HEK293 (cell line): Measurements from ENCODE around the gene GCSAM.
A peak's percentile ranks its signal among the peaks of the same experiment; 100 is the strongest.

Source experiments
- ATF2 ChIP-seq: fragments of 450-650 bp; formaldehyde crosslinking; IDR thresholded peaks from 2 replicates; pipeline ENCODE4 v1.5.1; 2016; ENCODE audit warnings: missing biosample characterization, missing genetic modification characterization, low read depth
- KLF1 ChIP-seq: fragments of 450-650 bp; formaldehyde crosslinking; IDR thresholded peaks from 2 replicates; pipeline ENCODE4 v1.5.1; 2016; ENCODE audit warnings: missing biosample characterization, missing genetic modification characterization
- KLF16 ChIP-seq: fragments of 450-650 bp; formaldehyde crosslinking; IDR thresholded peaks from 2 replicates; pipeline ENCODE4 v1.5.1; 2017; ENCODE audit warnings: missing biosample characterization, missing genetic modification characterization
- TCF7L2 ChIP-seq: IDR thresholded peaks from 2 replicates; pipeline ENCODE4 v1.6.1; 2011; ENCODE audit warnings: low read depth, mild to moderate bottlenecking, inconsistent platforms, low read length, moderate library complexity, borderline replicate concordance
- ZBTB26 ChIP-seq: fragments of 450-650 bp; formaldehyde crosslinking; optimal IDR thresholded peaks from 2 replicates; pipeline ENCODE3; 2016; ENCODE audit warnings: missing biosample characterization, mild to moderate bottlenecking, missing genetic modification characterization
- ZBTB8A ChIP-seq: fragments of 450-650 bp; formaldehyde crosslinking; IDR thresholded peaks from 2 replicates; pipeline ENCODE4 v1.5.1; 2016; ENCODE audit warnings: missing biosample characterization, missing genetic modification characterization
- ZFP41 ChIP-seq: fragments of 450-650 bp; formaldehyde crosslinking; IDR thresholded peaks from 2 replicates; pipeline ENCODE4 v1.5.1; 2016; ENCODE audit warnings: missing biosample characterization, missing genetic modification characterization, borderline replicate concordance
- ZNF114 ChIP-seq: fragments of 450-650 bp; formaldehyde crosslinking; IDR thresholded peaks from 2 replicates; pipeline ENCODE4 v1.5.0; 2017; ENCODE audit warnings: missing biosample characterization, missing genetic modification characterization
- ZNF121 ChIP-seq: fragments of 450-650 bp; formaldehyde crosslinking; IDR thresholded peaks from 2 replicates; pipeline ENCODE4 v1.5.1; 2016; ENCODE audit warnings: missing biosample characterization, missing genetic modification characterization
- ZNF132 ChIP-seq: fragments of 450-650 bp; formaldehyde crosslinking; IDR thresholded peaks from 2 replicates; pipeline ENCODE4 v1.5.1; 2017; ENCODE audit warnings: missing biosample characterization, missing genetic modification characterization, borderline replicate concordance
- ZNF133 ChIP-seq: fragments of 450-650 bp; formaldehyde crosslinking; IDR thresholded peaks from 2 replicates; pipeline ENCODE4 v1.5.1; 2016; ENCODE audit warnings: missing biosample characterization, missing genetic modification characterization
- ZNF148 ChIP-seq: fragments of 450-650 bp; formaldehyde crosslinking; IDR thresholded peaks from 2 replicates; pipeline ENCODE4 v1.5.0; 2017; ENCODE audit warnings: missing biosample characterization, missing genetic modification characterization, borderline replicate concordance
- ZNF174 ChIP-seq: fragments of 450-650 bp; formaldehyde crosslinking; IDR thresholded peaks from 2 replicates; pipeline ENCODE4 v1.5.0; 2017; ENCODE audit warnings: missing biosample characterization, mild to moderate bottlenecking, missing genetic modification characterization
- ZNF2 ChIP-seq: fragments of 450-650 bp; formaldehyde crosslinking; IDR thresholded peaks from 2 replicates; pipeline ENCODE4 v1.5.1; 2016; ENCODE audit warnings: missing biosample characterization, missing genetic modification characterization
- ZNF214 ChIP-seq: fragments of 450-650 bp; formaldehyde crosslinking; IDR thresholded peaks from 2 replicates; pipeline ENCODE4 v1.5.1; 2017; ENCODE audit warnings: missing biosample characterization, mild to moderate bottlenecking, missing genetic modification characterization, borderline replicate concordance
- ZNF302 ChIP-seq: fragments of 450-650 bp; formaldehyde crosslinking; IDR thresholded peaks from 2 replicates; pipeline ENCODE4 v1.5.1; 2016; ENCODE audit warnings: missing biosample characterization, missing genetic modification characterization, low read depth
- ZNF350 ChIP-seq: fragments of 450-650 bp; formaldehyde crosslinking; IDR thresholded peaks from 2 replicates; pipeline ENCODE4 v1.5.0; 2017; ENCODE audit warnings: missing biosample characterization, mild to moderate bottlenecking, missing genetic modification characterization
- ZNF416 ChIP-seq: fragments of 450-650 bp; formaldehyde crosslinking; IDR thresholded peaks from 2 replicates; pipeline ENCODE4 v1.5.1; 2016; ENCODE audit warnings: missing biosample characterization, missing genetic modification characterization
- ZNF791 ChIP-seq: fragments of 450-650 bp; formaldehyde crosslinking; IDR thresholded peaks from 2 replicates; pipeline ENCODE4 v1.5.1; 2016; ENCODE audit warnings: missing biosample characterization, missing genetic modification characterization
- TF ChIP-seq, protein P1 (sequence below): fragments of 450-650 bp; formaldehyde crosslinking; IDR thresholded peaks from 2 replicates; pipeline ENCODE4 v1.5.1; 2016; ENCODE audit warnings: missing biosample characterization, missing genetic modification characterization
- TF ChIP-seq, protein P2 (sequence below): fragments of 450-650 bp; formaldehyde crosslinking; IDR thresholded peaks from 2 replicates; pipeline ENCODE4 v1.5.1; 2016; ENCODE audit warnings: missing biosample characterization, missing genetic modification characterization
- TF ChIP-seq, protein P3 (sequence below): fragments of 450-650 bp; formaldehyde crosslinking; IDR thresholded peaks from 2 replicates; pipeline ENCODE4 v1.5.1; 2016; ENCODE audit warnings: missing biosample characterization, missing genetic modification characterization
- TF ChIP-seq, protein P4 (sequence below): fragments of 450-650 bp; formaldehyde crosslinking; IDR thresholded peaks from 2 replicates; pipeline ENCODE4 v1.5.1; 2016; ENCODE audit warnings: missing biosample characterization, missing genetic modification characterization
- TF ChIP-seq, protein P5 (sequence below): fragments of 450-650 bp; formaldehyde crosslinking; IDR thresholded peaks from 2 replicates; pipeline ENCODE4 v1.5.1; 2016; ENCODE audit warnings: missing biosample characterization, missing genetic modification characterization

The GCSAM gene

DNA sequence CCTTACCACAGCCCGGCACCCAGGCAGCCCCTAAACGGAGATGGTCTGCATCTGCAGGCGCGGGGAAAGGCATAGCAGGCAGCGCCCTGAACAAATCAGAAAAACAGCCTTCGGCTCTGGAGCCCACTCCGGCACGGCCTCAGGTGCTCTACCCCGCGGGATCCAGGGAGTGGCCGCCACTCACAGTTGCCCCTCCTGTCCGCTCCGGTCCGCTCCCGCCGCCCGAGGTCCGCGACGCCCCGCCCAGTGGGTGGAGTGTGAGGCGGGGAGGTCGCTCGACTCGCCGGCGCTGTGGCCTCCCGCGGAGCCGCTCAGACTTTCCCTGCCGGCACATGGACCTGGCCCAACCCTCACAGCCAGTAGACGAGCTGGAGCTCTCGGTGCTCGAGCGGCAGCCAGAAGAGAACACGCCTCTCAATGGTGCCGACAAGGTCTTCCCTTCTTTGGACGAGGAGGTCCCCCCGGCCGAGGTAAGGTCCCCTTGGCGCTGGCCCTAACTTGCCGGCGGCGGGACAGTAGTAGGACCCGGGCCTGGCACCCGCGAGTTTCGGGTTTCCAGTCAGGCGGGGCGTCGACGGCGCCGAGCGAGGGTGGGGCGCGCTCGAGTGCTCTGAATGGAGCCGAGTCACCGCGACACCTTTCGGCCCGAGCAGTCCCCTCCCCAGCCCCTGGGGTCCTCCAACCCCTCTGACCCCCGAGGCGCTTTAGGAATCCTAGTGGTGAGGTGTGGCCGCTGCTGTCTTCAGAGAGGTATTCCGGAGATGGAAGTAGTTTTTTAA lies 46.8 kb downstream of the GCSAM start, which contains the start of gene C3orf52 (continued):
- TF ChIP-seq, protein P1, sequence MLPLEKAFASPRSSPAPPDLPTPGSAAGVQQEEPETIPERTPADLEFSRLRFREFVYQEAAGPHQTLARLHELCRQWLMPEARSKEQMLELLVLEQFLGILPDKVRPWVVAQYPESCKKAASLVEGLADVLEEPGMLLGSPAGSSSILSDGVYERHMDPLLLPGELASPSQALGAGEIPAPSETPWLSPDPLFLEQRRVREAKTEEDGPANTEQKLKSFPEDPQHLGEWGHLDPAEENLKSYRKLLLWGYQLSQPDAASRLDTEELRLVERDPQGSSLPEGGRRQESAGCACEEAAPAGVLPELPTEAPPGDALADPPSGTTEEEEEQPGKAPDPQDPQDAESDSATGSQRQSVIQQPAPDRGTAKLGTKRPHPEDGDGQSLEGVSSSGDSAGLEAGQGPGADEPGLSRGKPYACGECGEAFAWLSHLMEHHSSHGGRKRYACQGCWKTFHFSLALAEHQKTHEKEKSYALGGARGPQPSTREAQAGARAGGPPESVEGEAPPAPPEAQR (tag by site-specific recombination) = no peak
- TF ChIP-seq ZNF214 (tag by site-specific recombination) (no peak), ZNF2 (tag by site-specific recombination) (peak; percentile 43; the same call in 1 of the 2 replicates), TCF7L2 (no peak), ZNF174 (tag by site-specific recombination) (no peak), ZNF416 (no peak), ZBTB8A (no peak), KLF1 (tag by site-specific recombination) (peak; percentile 82), ZNF148 (tag by site-specific recombination) (no peak), ZBTB26 (tag by site-specific recombination) (peak; percentile 80), ZNF350 (tag by site-specific recombination) (no peak), ZNF791 (tag by site-specific recombination) (no peak), ZNF114 (no peak), ZNF133 (tag by site-specific recombination) (no peak), KLF16 (tag by site-specific recombination) (peak; percentile 67; the same call in 1 of the 2 replicates), ZFP41 (no peak), ATF2 (tag by site-specific recombination) (no peak), ZNF121 (no peak; the same call in 1 of the 2 replicates), ZNF302 (tag by site-specific recombination) (no peak), ZNF132 (tag by site-specific recombination) (no peak)
- TF ChIP-seq, protein P2, sequence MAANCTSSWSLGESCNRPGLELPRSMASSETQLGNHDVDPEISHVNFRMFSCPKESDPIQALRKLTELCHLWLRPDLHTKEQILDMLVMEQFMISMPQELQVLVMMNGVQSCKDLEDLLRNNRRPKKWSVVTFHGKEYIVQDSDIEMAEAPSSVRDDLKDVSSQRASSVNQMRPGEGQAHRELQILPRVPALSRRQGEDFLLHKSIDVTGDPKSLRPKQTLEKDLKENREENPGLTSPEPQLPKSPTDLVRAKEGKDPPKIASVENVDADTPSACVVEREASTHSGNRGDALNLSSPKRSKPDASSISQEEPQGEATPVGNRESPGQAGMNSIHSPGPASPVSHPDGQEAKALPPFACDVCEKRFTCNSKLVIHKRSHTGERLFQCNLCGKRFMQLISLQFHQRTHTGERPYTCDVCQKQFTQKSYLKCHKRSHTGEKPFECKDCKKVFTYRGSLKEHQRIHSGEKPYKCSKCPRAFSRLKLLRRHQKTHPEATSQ = no peak
- TF ChIP-seq, protein P3, sequence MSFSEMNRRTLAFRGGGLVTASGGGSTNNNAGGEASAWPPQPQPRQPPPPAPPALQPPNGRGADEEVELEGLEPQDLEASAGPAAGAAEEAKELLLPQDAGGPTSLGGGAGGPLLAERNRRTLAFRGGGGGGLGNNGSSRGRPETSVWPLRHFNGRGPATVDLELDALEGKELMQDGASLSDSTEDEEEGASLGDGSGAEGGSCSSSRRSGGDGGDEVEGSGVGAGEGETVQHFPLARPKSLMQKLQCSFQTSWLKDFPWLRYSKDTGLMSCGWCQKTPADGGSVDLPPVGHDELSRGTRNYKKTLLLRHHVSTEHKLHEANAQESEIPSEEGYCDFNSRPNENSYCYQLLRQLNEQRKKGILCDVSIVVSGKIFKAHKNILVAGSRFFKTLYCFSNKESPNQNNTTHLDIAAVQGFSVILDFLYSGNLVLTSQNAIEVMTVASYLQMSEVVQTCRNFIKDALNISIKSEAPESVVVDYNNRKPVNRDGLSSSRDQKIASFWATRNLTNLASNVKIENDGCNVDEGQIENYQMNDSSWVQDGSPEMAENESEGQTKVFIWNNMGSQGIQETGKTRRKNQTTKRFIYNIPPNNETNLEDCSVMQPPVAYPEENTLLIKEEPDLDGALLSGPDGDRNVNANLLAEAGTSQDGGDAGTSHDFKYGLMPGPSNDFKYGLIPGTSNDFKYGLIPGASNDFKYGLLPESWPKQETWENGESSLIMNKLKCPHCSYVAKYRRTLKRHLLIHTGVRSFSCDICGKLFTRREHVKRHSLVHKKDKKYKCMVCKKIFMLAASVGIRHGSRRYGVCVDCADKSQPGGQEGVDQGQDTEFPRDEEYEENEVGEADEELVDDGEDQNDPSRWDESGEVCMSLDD (tag by site-specific recombination) = no peak
- TF ChIP-seq, protein P4, sequence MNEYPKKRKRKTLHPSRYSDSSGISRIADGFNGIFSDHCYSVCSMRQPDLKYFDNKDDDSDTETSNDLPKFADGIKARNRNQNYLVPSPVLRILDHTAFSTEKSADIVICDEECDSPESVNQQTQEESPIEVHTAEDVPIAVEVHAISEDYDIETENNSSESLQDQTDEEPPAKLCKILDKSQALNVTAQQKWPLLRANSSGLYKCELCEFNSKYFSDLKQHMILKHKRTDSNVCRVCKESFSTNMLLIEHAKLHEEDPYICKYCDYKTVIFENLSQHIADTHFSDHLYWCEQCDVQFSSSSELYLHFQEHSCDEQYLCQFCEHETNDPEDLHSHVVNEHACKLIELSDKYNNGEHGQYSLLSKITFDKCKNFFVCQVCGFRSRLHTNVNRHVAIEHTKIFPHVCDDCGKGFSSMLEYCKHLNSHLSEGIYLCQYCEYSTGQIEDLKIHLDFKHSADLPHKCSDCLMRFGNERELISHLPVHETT (tag by site-specific recombination) = peak; percentile 75; the same call in 1 of the 2 replicates
- TF ChIP-seq, protein P5, sequence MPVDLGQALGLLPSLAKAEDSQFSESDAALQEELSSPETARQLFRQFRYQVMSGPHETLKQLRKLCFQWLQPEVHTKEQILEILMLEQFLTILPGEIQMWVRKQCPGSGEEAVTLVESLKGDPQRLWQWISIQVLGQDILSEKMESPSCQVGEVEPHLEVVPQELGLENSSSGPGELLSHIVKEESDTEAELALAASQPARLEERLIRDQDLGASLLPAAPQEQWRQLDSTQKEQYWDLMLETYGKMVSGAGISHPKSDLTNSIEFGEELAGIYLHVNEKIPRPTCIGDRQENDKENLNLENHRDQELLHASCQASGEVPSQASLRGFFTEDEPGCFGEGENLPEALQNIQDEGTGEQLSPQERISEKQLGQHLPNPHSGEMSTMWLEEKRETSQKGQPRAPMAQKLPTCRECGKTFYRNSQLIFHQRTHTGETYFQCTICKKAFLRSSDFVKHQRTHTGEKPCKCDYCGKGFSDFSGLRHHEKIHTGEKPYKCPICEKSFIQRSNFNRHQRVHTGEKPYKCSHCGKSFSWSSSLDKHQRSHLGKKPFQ = no peak
